H9 (cell line): Measurements from ENCODE around the gene PPP2R1A. TPM values are rescaled to one million over a fixed set of nuclear protein-coding genes. Genes with fewer than 3 reads are reported as not detected.

Experiments used
- DNase-seq: peaks from one replicate; pipeline ENCODE4 v3.0.0-alpha.2; 2017
- H2AFZ ChIP-seq: one replicate; pipeline ENCODE4 v1.6.1; 2013; ENCODE audit warnings: mild to moderate bottlenecking, low read length, control low read depth, moderate library complexity
- H2AK5ac ChIP-seq: 2 replicates; pipeline ENCODE4 v1.6.1; 2013; ENCODE audit warnings: low read length, control low read depth, mixed read lengths; ENCODE audit not compliant: insufficient read length
- H2BK120ac ChIP-seq: one replicate; pipeline ENCODE4 v1.6.1; 2013; ENCODE audit warnings: low read depth, mild to moderate bottlenecking, low read length, control low read depth, inconsistent platforms; ENCODE audit not compliant: poor library complexity, severe bottlenecking
- H2BK12ac ChIP-seq: 2 replicates; pipeline ENCODE4 v1.6.1; 2013; ENCODE audit warnings: low read length, control low read depth, mixed read lengths, low read depth; ENCODE audit not compliant: insufficient read length
- H2BK15ac ChIP-seq: 2 replicates; pipeline ENCODE4 v1.6.1; 2013; ENCODE audit warnings: low read depth, low read length, control low read depth
- H2BK20ac ChIP-seq: one replicate; pipeline ENCODE4 v1.6.1; 2013; ENCODE audit warnings: low read depth, mild to moderate bottlenecking, low read length, control low read depth, inconsistent platforms; ENCODE audit not compliant: poor library complexity, severe bottlenecking
- H2BK5ac ChIP-seq: 2 replicates; pipeline ENCODE4 v1.6.1; 2013; ENCODE audit warnings: low read length, control low read depth, mixed read lengths; ENCODE audit not compliant: insufficient read length
- H3K14ac ChIP-seq: 2 replicates; pipeline ENCODE4 v1.6.1; 2013; ENCODE audit warnings: low read length, control low read depth; ENCODE audit not compliant: insufficient read depth
- H3K18ac ChIP-seq: 2 replicates; pipeline ENCODE4 v1.6.1; 2013; ENCODE audit warnings: low read depth, mild to moderate bottlenecking, mixed read lengths, low read length, control low read depth; ENCODE audit not compliant: insufficient read length
- H3K23ac ChIP-seq: 2 replicates; pipeline ENCODE4 v1.6.1; 2013; ENCODE audit warnings: low read length, control low read depth, mixed read lengths, low read depth; ENCODE audit not compliant: insufficient read length
- H3K23me2 ChIP-seq: 2 replicates; pipeline ENCODE4 v1.6.1; 2013; ENCODE audit warnings: low read depth, mild to moderate bottlenecking, mixed read lengths, low read length, control low read depth; ENCODE audit not compliant: insufficient read length, poor library complexity, severe bottlenecking
- H3K27ac ChIP-seq: 2 replicates; pipeline ENCODE4 v1.5.1; 2013; ENCODE audit warnings: low read length, control low read depth, mixed read lengths, low read depth; ENCODE audit not compliant: insufficient read length
- H3K27me3 ChIP-seq: 2 replicates; pipeline ENCODE4 v1.6.1; 2013; ENCODE audit warnings: low read length, control low read depth, inconsistent platforms; ENCODE audit not compliant: insufficient read depth
- H3K4ac ChIP-seq: 2 replicates; pipeline ENCODE4 v1.6.1; 2013; ENCODE audit warnings: low read depth, mild to moderate bottlenecking, control low read depth, inconsistent platforms, low read length, moderate library complexity
- H3K4me1 ChIP-seq: 2 replicates; pipeline ENCODE4 v1.6.1; 2013; ENCODE audit warnings: low read length, control low read depth, inconsistent platforms; ENCODE audit not compliant: insufficient read depth
- H3K4me2 ChIP-seq: 2 replicates; pipeline ENCODE4 v1.6.1; 2013; ENCODE audit warnings: low read length, control low read depth, mixed read lengths; ENCODE audit not compliant: insufficient read length, insufficient read depth
- H3K56ac ChIP-seq: 2 replicates; pipeline ENCODE4 v1.6.1; 2013; ENCODE audit warnings: low read depth, mild to moderate bottlenecking, mixed read lengths, low read length, control low read depth; ENCODE audit not compliant: insufficient read length
- H3K79me1 ChIP-seq: 2 replicates; pipeline ENCODE4 v1.6.1; 2013; ENCODE audit warnings: low read depth, mild to moderate bottlenecking, moderate library complexity, low read length, control low read depth, inconsistent platforms; ENCODE audit not compliant: insufficient read depth, poor library complexity, severe bottlenecking
- H3K79me2 ChIP-seq: 2 replicates; pipeline ENCODE4 v1.6.1; 2013; ENCODE audit warnings: low read length, control low read depth, inconsistent platforms; ENCODE audit not compliant: insufficient read depth
- H3K9ac ChIP-seq: 2 replicates; pipeline ENCODE4 v1.6.1; 2013; ENCODE audit warnings: low read length, control low read depth, mixed read lengths; ENCODE audit not compliant: insufficient read length; ENCODE audit errors: extremely low read depth
- H3K9me3 ChIP-seq: one replicate; pipeline ENCODE4 v1.6.1; 2013; ENCODE audit warnings: low read depth, low read length, inconsistent platforms; ENCODE audit not compliant: control insufficient read depth
- H3T11ph ChIP-seq: one replicate; pipeline ENCODE4 v1.6.1; 2013; ENCODE audit warnings: mild to moderate bottlenecking, low read length, control low read depth, inconsistent platforms
- H4K20me1 ChIP-seq: one replicate; pipeline ENCODE4 v1.6.1; 2013; ENCODE audit not compliant: control insufficient read depth, insufficient read length, insufficient read depth
- H4K5ac ChIP-seq: 2 replicates; pipeline ENCODE4 v1.6.1; 2013; ENCODE audit warnings: low read depth, mild to moderate bottlenecking, mixed read lengths, low read length, control low read depth; ENCODE audit not compliant: insufficient read length
- H4K8ac ChIP-seq: replicated peaks from 2 replicates; pipeline ENCODE4 v1.6.1; 2013; ENCODE audit warnings: low read length, control low read depth, mixed read lengths, low read depth; ENCODE audit not compliant: insufficient read length
- H4K91ac ChIP-seq: 2 replicates; pipeline ENCODE4 v1.6.1; 2013; ENCODE audit warnings: low read depth, mild to moderate bottlenecking, moderate library complexity, mixed read lengths, low read length, control low read depth; ENCODE audit not compliant: insufficient read length
- H3K27ac Mint-ChIP-seq, 3 experiments: 2 replicates in 2 of 3; 3 replicates in 1 of 3; pipeline ENCODE4 v1.8.0; 2020 to 2021; ENCODE audit warnings: mixed read lengths in 3 of 3, mild to moderate bottlenecking in 1 of 3, moderate library complexity in 1 of 3
- H3K27me3 Mint-ChIP-seq: 2 replicates; pipeline ENCODE4 v1.8.0; 2021; ENCODE audit warnings: low read depth, mild to moderate bottlenecking, moderate library complexity, mixed read lengths
- H3K36me3 Mint-ChIP-seq, 3 experiments: 2 replicates in 2 of 3; 3 replicates in 1 of 3; pipeline ENCODE4 v1.8.0; 2020 to 2021; ENCODE audit warnings: low read depth in 3 of 3, mixed read lengths in 3 of 3; ENCODE audit not compliant: insufficient read depth in 1 of 3
- H3K4me1 Mint-ChIP-seq, 2 experiments: 2 replicates each; pipeline ENCODE4 v1.8.0; 2020; ENCODE audit warnings: mixed read lengths in 2 of 2
- H3K4me3 Mint-ChIP-seq, 2 experiments: 2 replicates in 1 of 2; 3 replicates in 1 of 2; pipeline ENCODE4 v1.8.0; 2020 to 2021; ENCODE audit warnings: mild to moderate bottlenecking in 2 of 2, mixed read lengths in 2 of 2, moderate library complexity in 1 of 2
- H3K9me3 Mint-ChIP-seq, 2 experiments: 2 replicates in 1 of 2; 3 replicates in 1 of 2; pipeline ENCODE4 v1.8.0; 2020; ENCODE audit warnings: mild to moderate bottlenecking in 2 of 2, mixed read lengths in 2 of 2, moderate library complexity in 1 of 2
- CTCF ChIP-seq: fragments of 200-600 bp; sonication (generic); conservative IDR thresholded peaks from 3 replicates; pipeline ENCODE4 v1.8.0; 2021; ENCODE audit warnings: antibody characterized with exemption, mild to moderate bottlenecking
- WGBS: extraction: QIAGEN DNeasy Blood & Tissue Kit; methylation state at CpG from one replicate; pipeline ENCODE4 v1.1.7; 2013; ENCODE audit warnings: missing lambda C conversion rate, low lambda C conversion rate, mixed read lengths; ENCODE audit not compliant: insufficient read length; ENCODE audit errors: extremely low coverage; 5-methylcytosine and 5-hydroxymethylcytosine counted together
- total RNA-seq: library from RNA; stranded (reverse); gene quantifications from 2 replicates; pipeline ENCODE4 v1.2.1, GENCODE V29; 2021

PPP2R1A gene
- total RNA-seq, 1 experiment from 2014 or later: 432 TPM

DNA sequence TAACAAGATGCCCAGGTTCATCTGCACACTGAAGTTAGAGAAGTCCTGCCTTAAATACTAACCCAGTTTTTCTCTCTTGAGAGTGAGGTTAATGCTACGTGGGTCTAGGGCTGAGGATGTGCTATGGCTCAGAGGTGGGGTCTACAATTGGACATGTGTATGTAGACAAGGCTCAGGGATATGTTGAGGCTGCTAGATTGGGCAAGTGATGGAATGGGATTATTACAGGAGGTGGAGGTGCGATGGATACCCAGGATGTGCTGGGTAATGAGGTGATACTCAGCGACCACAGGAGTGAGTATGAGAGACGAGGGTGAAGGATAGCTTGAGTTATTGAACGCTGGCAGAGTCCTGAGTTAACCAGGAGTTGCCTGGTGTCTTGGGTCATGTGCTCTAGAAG is 38.1 kb downstream of the PPP2R1A start:
- no peak overlapping the region for H2BK12ac ChIP-seq
- Mint-ChIP-seq H3K9me3 (no peaks in the 10 kb centered on the region), H3K36me3 (peaks cover 49 to 69% (median 54%) of the 10 kb centered on the region in 3 experiments)

More for the DNA sequence above, 38.1 kb downstream of the PPP2R1A start:
- Histone ChIP-seq H3K9ac (no peak overlapping the region), H2BK5ac (no peak overlapping the region), H3T11ph (no peak overlapping the region), H3K14ac (no peak overlapping the region), H4K8ac (no peak overlapping the region), H4K20me1 (no peaks in the 10 kb centered on the region), H3K27me3 (no peaks in the 10 kb centered on the region), H3K23me2 (no peaks in the 10 kb centered on the region), H3K23ac (no peak overlapping the region), H2AK5ac (no peak overlapping the region), H3K4me1 (no peaks in the 10 kb centered on the region), H3K4me2 (no peak overlapping the region), H2BK20ac (no peak overlapping the region), H3K9me3 (no peaks in the 10 kb centered on the region), H4K91ac (no peak overlapping the region), H3K56ac (no peak overlapping the region), H2BK15ac (no peak overlapping the region), H4K5ac (no peak overlapping the region), H2AFZ (no peak overlapping the region), H2BK120ac (no peak overlapping the region), H3K79me1 (no peaks in the 10 kb centered on the region), H3K79me2 (no peaks in the 10 kb centered on the region), H3K27ac (no peak overlapping the region), H3K4ac (no peak overlapping the region), H3K18ac (no peak overlapping the region)
- no peak overlapping the region; a peak in 1 of 7 replicates for H3K27ac Mint-ChIP-seq
- no peaks in the 10 kb centered on the region for H3K27me3 Mint-ChIP-seq
- H3K4me3 Mint-ChIP-seq: no peak overlapping the region
- no peak for DNase-seq
- WGBS: no CpG with 5 or more reads among the region's 5 CpGs
- no peak for TF ChIP-seq CTCF
- H3K4me1 Mint-ChIP-seq: no peaks in the 10 kb centered on the region
